ENCODE results near the gene KRT37. TPM values are rescaled to one million over a fixed set of nuclear protein-coding genes. Genes with fewer than 3 reads are reported as not detected.

KRT37 gene
- total RNA-seq, 4 donors from 2014 or later, result not detected

GRCh38 chr17:41452281-41452680, 27.9 kb upstream of the KRT37 start:
- WGBS, 2 donors, result 54 to 55% methylated on average over 4 of the region's 4 CpGs
- DNase-seq (ENCODE audit: low spot score in 2 of 2), result no peak
- intact Hi-C loops (cut with DNase I; ENCODE audit: low total_unique reads), result no loop called here
- TF ChIP-seq CTCF (IDR thresholded peaks at IDR 0.05) (no peak), POLR2A (IDR thresholded peaks at IDR 0.05) (no peak)
- H3K4me3 ChIP-seq (ENCODE audit: low read depth, poor library complexity, severe bottlenecking), result no peak overlapping the region

DNA sequence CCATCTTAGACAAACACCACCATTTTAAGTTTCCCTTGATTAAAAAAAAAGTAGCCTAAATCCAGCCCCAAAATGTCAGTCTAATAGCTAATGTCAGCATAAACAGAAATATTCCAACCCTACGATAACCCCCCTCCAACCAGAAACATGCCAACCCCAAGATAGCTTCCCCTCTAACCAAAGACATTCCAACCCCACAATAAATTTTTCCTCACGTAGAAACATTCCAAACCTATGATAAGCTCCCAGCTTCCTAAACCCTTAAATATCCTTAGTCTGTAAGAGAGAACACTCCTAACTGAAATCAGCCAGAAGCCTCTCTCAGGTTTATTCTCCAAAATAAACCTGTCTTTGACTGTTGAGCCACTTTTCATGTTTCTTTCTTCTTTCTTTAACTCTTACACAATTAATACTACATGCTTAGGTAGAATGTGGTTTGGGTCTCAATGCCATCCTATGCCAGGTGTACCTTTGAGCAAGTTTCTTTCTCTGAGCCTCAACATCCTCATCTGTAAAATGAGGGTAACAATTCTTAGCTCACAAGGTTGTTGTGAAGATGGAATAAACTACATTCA, 26.9 kb upstream of the KRT37 start:
- intact Hi-C loops (cut with DNase I; ENCODE audit: low total_unique reads), result no loop called here
- no peak for TF ChIP-seq POLR2A (IDR thresholded peaks at IDR 0.05)
- TF ChIP-seq CTCF (IDR thresholded peaks at IDR 0.05), result no peak
- H3K4me3 ChIP-seq (ENCODE audit: low read depth, poor library complexity, severe bottlenecking), result no peak overlapping the region
- WGBS, 2 donors, result 70 to 76% methylated on average over 2 of the region's 2 CpGs
- DNase-seq (ENCODE audit: low spot score in 2 of 2), result no peak

DNA sequence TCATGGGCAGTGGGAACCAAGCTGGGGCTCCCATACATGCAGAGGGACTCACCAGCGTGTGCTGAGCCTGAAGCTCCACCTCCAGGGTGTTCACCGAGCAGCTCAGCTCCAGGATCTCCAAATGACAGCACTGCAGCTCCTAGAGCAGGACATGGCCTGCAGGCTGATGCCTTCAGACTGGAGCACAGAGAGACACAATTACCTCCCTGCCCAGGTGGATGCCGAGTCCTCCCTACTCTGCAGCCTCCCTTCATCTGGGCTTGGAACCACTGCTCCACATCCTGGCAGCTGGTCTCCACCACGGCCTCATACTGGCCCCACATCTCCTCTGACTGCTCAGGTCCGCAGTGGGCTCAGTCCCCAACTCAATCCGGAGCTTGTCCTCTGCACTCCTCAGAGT, 24.6 kb upstream of the KRT37 start:
- no peak for TF ChIP-seq POLR2A (IDR thresholded peaks at IDR 0.05)
- TF ChIP-seq CTCF (IDR thresholded peaks at IDR 0.05), result no peak
- no peak for DNase-seq (ENCODE audit: low spot score in 2 of 2)
- H3K4me3 ChIP-seq (ENCODE audit: low read depth, poor library complexity, severe bottlenecking), result no peak overlapping the region
- intact Hi-C loops (cut with DNase I; ENCODE audit: low total_unique reads), result no loop called here
- 77 to 82% methylated on average over 6 of the region's 6 CpGs for WGBS, 2 donors

- DNase-seq (ENCODE audit: low spot score in 2 of 2), result no peak
Measured at GRCh38 chr17:41448506-41448905, 24.1 kb upstream of the KRT37 start.

GRCh38 chr17:41446806-41447205, 22.4 kb upstream of the KRT37 start:
- intact Hi-C loops (cut with DNase I; ENCODE audit: low total_unique reads), result no loop called here
- no peak overlapping the region for H3K4me3 ChIP-seq (ENCODE audit: low read depth, poor library complexity, severe bottlenecking)
- no peak for DNase-seq (ENCODE audit: low spot score in 2 of 2)
- 42 to 49% methylated on average over 2 of the region's 2 CpGs for WGBS, 2 donors
- no peak for TF ChIP-seq POLR2A (IDR thresholded peaks at IDR 0.05)
- no peak for TF ChIP-seq CTCF (IDR thresholded peaks at IDR 0.05)

More at GRCh38 chr17:41448506-41448905, 24.1 kb upstream of the KRT37 start:
- WGBS, 2 donors, result 78 to 100% methylated on average over 1 to 2 of the region's 2 CpGs
- no peak for TF ChIP-seq POLR2A (IDR thresholded peaks at IDR 0.05)
- TF ChIP-seq CTCF (IDR thresholded peaks at IDR 0.05), result no peak
- H3K4me3 ChIP-seq (ENCODE audit: low read depth, poor library complexity, severe bottlenecking), result no peak overlapping the region
- intact Hi-C loops (cut with DNase I; ENCODE audit: low total_unique reads), result no loop called here

- no peak overlapping the region for H3K4me3 ChIP-seq (ENCODE audit: low read depth, poor library complexity, severe bottlenecking)
- intact Hi-C loops (cut with DNase I; ENCODE audit: low total_unique reads), result no loop called here
- no peak for TF ChIP-seq POLR2A (IDR thresholded peaks at IDR 0.05)
- no peak for TF ChIP-seq CTCF (IDR thresholded peaks at IDR 0.05)
- no peak for DNase-seq (ENCODE audit: low spot score in 2 of 2)
- WGBS, 2 donors, result 53 to 63% methylated on average over 3 of the region's 3 CpGs
Measured at GRCh38 chr17:41444640-41445039, 20.3 kb upstream of the KRT37 start.
